SJSA1 (cell line): Measurements from ENCODE around the gene AMHR2. TPM values are rescaled to one million over a fixed set of nuclear protein-coding genes. Genes with fewer than 3 reads are reported as not detected.
A peak's percentile ranks its signal among the peaks of the same experiment; 100 is the strongest.
"Not testable (repeated sequence)": the region's sequence is repeated elsewhere in the genome, so short reads cannot be mapped to it uniquely, and the experiment has no call there.

Experiments
- DNase-seq, 2 experiments: peaks; one replicate each; pipeline ENCODE4 v3.0.0-alpha.2; 2015 to 2020; ENCODE audit warnings: low spot score in 2 of 2, low read depth in 1 of 2
- H3K27ac ChIP-seq: fragments of 250-450 bp; sonication (Bioruptor Pico); 2 replicates; pipeline ENCODE4 v1.5.1; 2020; ENCODE audit warnings: mild to moderate bottlenecking, moderate library complexity
- H3K27me3 ChIP-seq: fragments of 250-450 bp; sonication (Bioruptor Pico); replicated peaks from 2 replicates; pipeline ENCODE4 v1.5.1; 2020; ENCODE audit warnings: mild to moderate bottlenecking, moderate library complexity
- H3K36me3 ChIP-seq: fragments of 250-450 bp; sonication (Bioruptor Pico); 2 replicates; pipeline ENCODE4 v1.5.1; 2020; ENCODE audit warnings: mild to moderate bottlenecking
- H3K4me1 ChIP-seq: fragments of 250-450 bp; sonication (Bioruptor Pico); replicated peaks from 2 replicates; pipeline ENCODE4 v1.6.1; 2021; ENCODE audit warnings: mild to moderate bottlenecking
- H3K4me3 ChIP-seq: fragments of 250-450 bp; sonication (Bioruptor Pico); 2 replicates; pipeline ENCODE4 v1.5.1; 2020; ENCODE audit warnings: mild to moderate bottlenecking
- H3K9me3 ChIP-seq: fragments of 250-450 bp; sonication (Bioruptor Pico); replicated peaks from 2 replicates; pipeline ENCODE4 v1.5.1; 2020; ENCODE audit warnings: mild to moderate bottlenecking
- total RNA-seq: library from RNA; depleted of rRNA; stranded (reverse); fragments of >200 nt; shearing (Covaris generic); gene quantifications from 2 replicates; pipeline ENCODE4 v1.2.3, GENCODE V29; 2014; rRNA removed

The AMHR2 gene
- not detected in 2 replicates for total RNA-seq

- Histone ChIP-seq H3K9me3 (no peaks in the 10 kb centered on the region), H3K27me3 (no peaks in the 10 kb centered on the region), H3K4me3 (no peak within 1 kb of the TSS), H3K4me1 (peaks cover 15% of the 10 kb centered on the region), H3K36me3 (no peaks in the 10 kb centered on the region), H3K27ac (no peak within 1 kb of the TSS)
- DNase-seq, result no peak
These were observed at the start of gene AMHR2 for GRCh38 chr12:53423597-53423996. TSS of gene AMHR2 (plus strand) at chr12:53423855. CDS start at chr12:53423935, 80 bp downstream.

- H3K4me3 ChIP-seq, DNase-seq, H3K9me3 ChIP-seq, H3K27ac ChIP-seq, H3K27me3 ChIP-seq, H3K36me3 ChIP-seq: not testable (repeated sequence)
- H3K4me1 ChIP-seq, result peaks cover 31% of the 10 kb centered on the region
These were observed 49.4 kb upstream of the AMHR2 start for GRCh38 chr12:53374277-53374676.

GRCh38 chr12:53376747-53377146 is 46.9 kb upstream of the AMHR2 start:
- peaks cover 25% of the 10 kb centered on the region for H3K4me1 ChIP-seq
- no peaks in the 10 kb centered on the region for H3K27me3 ChIP-seq
- H3K4me3 ChIP-seq, result no peak overlapping the region
- H3K9me3 ChIP-seq, result no peaks in the 10 kb centered on the region
- DNase-seq, result no peak
- no peak overlapping the region for H3K27ac ChIP-seq
- H3K36me3 ChIP-seq, result peaks cover 7% of the 10 kb centered on the region

DNA sequence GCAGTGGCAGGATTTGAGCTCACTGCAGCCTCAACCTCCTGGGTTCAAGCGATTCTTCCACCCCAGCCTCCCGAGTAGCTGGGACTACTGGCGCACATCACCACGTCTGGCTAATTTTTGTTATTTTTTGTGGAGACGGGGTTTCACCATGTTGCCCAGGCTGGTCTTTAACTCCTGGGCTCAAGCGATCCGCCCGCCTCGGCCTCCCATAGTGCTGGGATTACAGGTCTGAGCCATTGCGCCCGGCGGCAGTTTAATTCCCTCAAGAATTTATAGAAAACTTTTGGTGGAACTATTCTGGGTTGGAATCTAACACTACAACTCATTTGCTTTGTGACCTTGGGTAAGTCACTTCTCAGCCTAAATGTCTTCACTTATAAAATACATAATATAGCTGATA is 45.4 kb upstream of the AMHR2 start:
- Histone ChIP-seq H3K4me1 (peaks cover 23% of the 10 kb centered on the region), H3K4me3 (no peak overlapping the region), H3K27ac (no peak overlapping the region), H3K36me3 (peaks cover 22% of the 10 kb centered on the region), H3K9me3 (no peaks in the 10 kb centered on the region), H3K27me3 (no peaks in the 10 kb centered on the region)
- no peak for DNase-seq

- H3K27me3 ChIP-seq, result no peaks in the 10 kb centered on the region
- no peak for DNase-seq
- H3K36me3 ChIP-seq, result peaks cover 27% of the 10 kb centered on the region
- H3K4me1 ChIP-seq, result peaks cover 23% of the 10 kb centered on the region
- no peaks in the 10 kb centered on the region for H3K9me3 ChIP-seq
- peak overlapping the region; percentile 76 for H3K27ac ChIP-seq
- H3K4me3 ChIP-seq, result peak overlapping the region; percentile 35
These were observed 44.8 kb upstream of the AMHR2 start for GRCh38 chr12:53378724-53379388.

DNA sequence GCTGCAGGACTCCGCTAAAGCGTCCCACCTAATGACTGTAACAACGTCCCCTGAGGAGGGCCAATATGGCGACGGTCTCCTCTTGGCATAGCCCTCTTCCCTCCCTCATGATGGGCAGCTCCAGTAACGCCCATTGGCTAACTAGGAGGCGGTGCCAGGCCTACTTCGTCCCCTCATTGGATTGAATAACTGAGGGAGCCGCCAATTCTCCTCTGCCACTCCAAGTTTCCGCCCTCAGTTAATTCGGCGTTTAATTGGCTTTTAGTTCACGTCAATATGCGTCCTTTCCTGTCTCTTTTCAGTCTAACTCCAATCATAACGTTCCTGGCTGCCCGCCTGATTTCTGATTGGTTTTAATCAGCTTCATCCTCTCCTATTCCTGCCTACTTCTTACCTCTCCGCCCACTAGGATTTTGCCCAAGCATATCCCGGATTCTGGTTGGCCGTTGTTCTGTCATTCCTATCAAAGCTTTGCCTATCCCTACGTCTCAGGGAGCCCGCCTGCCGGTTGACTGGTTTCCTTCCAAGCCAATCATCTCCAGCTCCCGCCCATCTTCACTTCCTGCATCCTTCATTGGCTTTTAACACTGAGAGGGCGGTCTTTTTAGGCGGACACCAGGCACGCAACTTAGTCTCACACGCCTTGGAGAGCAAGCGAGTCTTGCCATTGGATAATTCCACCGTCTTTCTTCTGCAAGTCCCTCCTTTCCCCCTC is 44.1 kb upstream of the AMHR2 start:
- H3K36me3 ChIP-seq, result peaks cover 32% of the 10 kb centered on the region
- peak; percentile 99 to 100 for DNase-seq

GRCh38 chr12:53380104-53380793 is 43.4 kb upstream of the AMHR2 start, which contains the start of gene SP1:
TSS of gene SP1 (plus strand) at chr12:53380176. CDS start at chr12:53380292, 116 bp downstream.
- DNase-seq, result peak; percentile 84 to 92

More for the DNA sequence above, 44.1 kb upstream of the AMHR2 start:
- H3K9me3 ChIP-seq, result no peaks in the 10 kb centered on the region
- peak overlapping the region; percentile 60 for H3K4me3 ChIP-seq
- peaks cover 23% of the 10 kb centered on the region for H3K4me1 ChIP-seq
- H3K27me3 ChIP-seq, result no peaks in the 10 kb centered on the region
- H3K27ac ChIP-seq, result peak overlapping the region; percentile 76

DNA sequence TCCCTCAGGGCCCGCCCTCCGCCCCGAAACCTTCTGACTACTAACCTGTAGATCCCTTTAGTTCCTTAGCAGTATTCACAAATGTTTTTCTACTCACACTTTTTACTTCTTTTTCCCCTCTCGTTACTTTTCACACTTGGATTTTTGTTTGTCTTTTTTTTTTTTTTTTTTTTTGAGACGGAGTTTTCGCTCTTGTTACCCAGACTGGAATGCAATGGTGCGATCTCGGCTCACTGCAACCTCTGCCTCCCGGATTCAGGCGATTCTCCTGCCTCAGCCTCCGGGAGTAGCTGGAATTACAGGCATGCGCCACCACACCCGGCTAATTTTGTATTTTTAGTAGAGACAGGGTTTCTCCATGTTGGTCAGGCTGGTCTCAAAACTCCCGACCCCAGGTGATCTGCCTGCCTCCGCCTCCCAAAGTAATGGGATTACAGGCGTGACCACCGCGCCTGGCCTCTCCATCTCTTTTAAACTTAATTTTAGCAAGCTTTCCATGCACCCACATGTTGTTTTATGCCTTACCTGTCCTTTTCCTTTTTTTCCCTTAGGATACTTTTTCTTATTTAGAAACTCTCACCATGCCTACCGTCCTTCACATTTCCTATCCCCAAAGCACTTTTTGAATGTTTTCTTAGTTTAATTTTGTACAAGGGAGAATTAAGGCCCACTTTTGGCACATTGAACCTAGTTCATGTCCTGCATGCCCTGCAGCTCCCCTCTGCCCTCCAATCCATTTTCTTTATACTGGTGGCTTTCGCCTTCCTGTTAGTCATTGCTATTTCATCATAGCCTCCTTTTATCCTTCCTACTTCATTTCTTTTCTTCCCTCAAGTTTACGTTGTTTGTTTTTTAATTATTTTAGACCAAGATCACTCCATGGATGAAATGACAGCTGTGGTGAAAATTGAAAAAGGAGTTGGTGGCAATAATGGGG is 42.6 kb upstream of the AMHR2 start:
- H3K4me1 ChIP-seq, result peaks cover 23% of the 10 kb centered on the region
- peak overlapping the region; percentile 60 for H3K4me3 ChIP-seq
- H3K36me3 ChIP-seq, result peaks cover 44% of the 10 kb centered on the region
- peak in 1 of 2 experiments; percentile 39 for DNase-seq
- H3K27me3 ChIP-seq, result no peaks in the 10 kb centered on the region
- H3K27ac ChIP-seq, result peak overlapping the region; percentile 50
- H3K9me3 ChIP-seq, result no peaks in the 10 kb centered on the region

More at GRCh38 chr12:53380104-53380793, 43.4 kb upstream of the AMHR2 start, which contains the start of gene SP1:
- H3K9me3 ChIP-seq, result no peaks in the 10 kb centered on the region
- H3K4me3 ChIP-seq, result peak within 1 kb of the TSS; percentile 60
- H3K27ac ChIP-seq, result peak within 1 kb of the TSS; percentile 93
- peaks cover 23% of the 10 kb centered on the region for H3K4me1 ChIP-seq
- H3K36me3 ChIP-seq, result peaks cover 38% of the 10 kb centered on the region
- H3K27me3 ChIP-seq, result no peaks in the 10 kb centered on the region

DNA sequence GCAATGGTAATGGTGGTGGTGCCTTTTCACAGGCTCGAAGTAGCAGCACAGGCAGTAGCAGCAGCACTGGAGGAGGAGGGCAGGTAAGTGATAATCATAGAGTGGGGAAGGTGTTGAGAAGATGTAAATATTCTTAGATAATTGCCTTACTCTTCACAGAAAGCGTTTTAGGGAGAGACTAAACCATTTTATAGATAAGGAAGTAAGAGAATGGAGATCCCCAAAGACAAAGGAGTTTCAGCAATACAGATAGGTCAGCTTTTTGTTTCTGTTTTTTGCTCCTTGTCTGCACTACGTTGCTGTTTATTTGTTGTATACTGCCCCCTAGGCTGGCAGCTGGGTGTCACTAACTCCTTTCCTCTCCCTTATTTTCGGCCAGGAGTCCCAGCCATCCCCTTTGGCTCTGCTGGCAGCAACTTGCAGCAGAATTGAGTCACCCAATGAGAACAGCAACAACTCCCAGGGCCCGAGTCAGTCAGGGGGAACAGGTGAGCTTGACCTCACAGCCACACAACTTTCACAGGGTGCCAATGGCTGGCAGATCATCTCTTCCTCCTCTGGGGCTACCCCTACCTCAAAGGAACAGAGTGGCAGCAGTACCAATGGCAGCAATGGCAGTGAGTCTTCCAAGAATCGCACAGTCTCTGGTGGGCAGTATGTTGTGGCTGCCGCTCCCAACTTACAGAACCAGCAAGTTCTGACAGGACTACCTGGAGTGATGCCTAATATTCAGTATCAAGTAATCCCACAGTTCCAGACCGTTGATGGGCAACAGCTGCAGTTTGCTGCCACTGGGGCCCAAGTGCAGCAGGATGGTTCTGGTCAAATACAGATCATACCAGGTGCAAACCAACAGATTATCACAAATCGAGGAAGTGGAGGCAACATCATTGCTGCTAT is 41.7 kb upstream of the AMHR2 start:
- H3K4me1 ChIP-seq, result peaks cover 29% of the 10 kb centered on the region
- no peak overlapping the region for H3K4me3 ChIP-seq
- peaks cover 51% of the 10 kb centered on the region for H3K36me3 ChIP-seq
- DNase-seq, result peak; percentile 29 to 56
- no peaks in the 10 kb centered on the region for H3K27me3 ChIP-seq
- no peaks in the 10 kb centered on the region for H3K9me3 ChIP-seq
- peak overlapping the region; percentile 50 for H3K27ac ChIP-seq

DNA sequence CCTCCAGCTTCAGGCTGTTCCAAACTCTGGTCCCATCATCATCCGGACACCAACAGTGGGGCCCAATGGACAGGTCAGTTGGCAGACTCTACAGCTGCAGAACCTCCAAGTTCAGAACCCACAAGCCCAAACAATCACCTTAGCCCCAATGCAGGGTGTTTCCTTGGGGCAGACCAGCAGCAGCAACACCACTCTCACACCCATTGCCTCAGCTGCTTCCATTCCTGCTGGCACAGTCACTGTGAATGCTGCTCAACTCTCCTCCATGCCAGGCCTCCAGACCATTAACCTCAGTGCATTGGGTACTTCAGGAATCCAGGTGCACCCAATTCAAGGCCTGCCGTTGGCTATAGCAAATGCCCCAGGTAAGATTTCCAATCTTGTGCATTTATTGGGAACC is 40.4 kb upstream of the AMHR2 start:
- H3K4me3 ChIP-seq, result no peak overlapping the region

DNA sequence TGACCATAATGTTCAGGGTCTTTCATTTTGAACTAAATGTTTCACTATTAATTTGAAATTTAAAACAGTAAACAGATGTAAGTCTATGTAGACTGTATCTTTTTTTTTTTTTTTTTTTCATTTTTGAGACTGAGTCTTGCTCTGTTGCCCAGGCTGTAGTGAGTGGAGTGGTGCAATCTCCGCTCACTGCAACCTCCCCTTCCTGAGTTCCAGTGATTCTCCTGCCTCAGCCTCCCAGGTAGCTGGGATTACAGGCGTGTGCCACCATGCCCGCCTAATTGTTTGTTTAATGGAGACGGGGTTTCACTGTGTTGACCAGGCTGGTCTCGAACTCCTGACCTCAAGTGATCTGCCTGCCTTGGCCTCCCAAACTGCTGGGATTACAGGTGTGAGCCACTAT is 37.3 kb upstream of the AMHR2 start:
- Histone ChIP-seq H3K4me1 (peaks cover 40% of the 10 kb centered on the region), H3K36me3 (peaks cover 64% of the 10 kb centered on the region), H3K27ac (peak overlapping the region; percentile 29; the same call in 1 of the 2 replicates)
- not testable (repeated sequence) for DNase-seq, H3K27me3 ChIP-seq, H3K9me3 ChIP-seq, H3K4me3 ChIP-seq

More for the DNA sequence above, 40.4 kb upstream of the AMHR2 start:
- H3K27me3 ChIP-seq, result no peaks in the 10 kb centered on the region
- H3K9me3 ChIP-seq, result no peaks in the 10 kb centered on the region
- no peak for DNase-seq
- peaks cover 53% of the 10 kb centered on the region for H3K36me3 ChIP-seq
- no peak overlapping the region for H3K27ac ChIP-seq
- H3K4me1 ChIP-seq, result peaks cover 40% of the 10 kb centered on the region

GRCh38 chr12:53388932-53389331 is 34.7 kb upstream of the AMHR2 start:
- DNase-seq, result no peak
- H3K9me3 ChIP-seq, result no peaks in the 10 kb centered on the region
- H3K36me3 ChIP-seq, result peaks cover 44% of the 10 kb centered on the region
- H3K4me3 ChIP-seq, result no peak overlapping the region
- peaks cover 31% of the 10 kb centered on the region for H3K4me1 ChIP-seq
- no peak overlapping the region for H3K27ac ChIP-seq
- no peaks in the 10 kb centered on the region for H3K27me3 ChIP-seq
